HG02885 (cell line): ENCODE data around the gene LRRC32.

ENCODE experiments used
- ATAC-seq: cut with Tn5 transposase; IDR thresholded peaks from one replicate; pipeline ENCODE4 v1.9.1; 2021; ENCODE audit warnings: mild to moderate bottlenecking; ENCODE audit not compliant: unreplicated experiment, poor library complexity

LRRC32 gene

GRCh38 chr11:76682684-76683083, 12.1 kb upstream of the LRRC32 start:
- no peak for ATAC-seq

DNA sequence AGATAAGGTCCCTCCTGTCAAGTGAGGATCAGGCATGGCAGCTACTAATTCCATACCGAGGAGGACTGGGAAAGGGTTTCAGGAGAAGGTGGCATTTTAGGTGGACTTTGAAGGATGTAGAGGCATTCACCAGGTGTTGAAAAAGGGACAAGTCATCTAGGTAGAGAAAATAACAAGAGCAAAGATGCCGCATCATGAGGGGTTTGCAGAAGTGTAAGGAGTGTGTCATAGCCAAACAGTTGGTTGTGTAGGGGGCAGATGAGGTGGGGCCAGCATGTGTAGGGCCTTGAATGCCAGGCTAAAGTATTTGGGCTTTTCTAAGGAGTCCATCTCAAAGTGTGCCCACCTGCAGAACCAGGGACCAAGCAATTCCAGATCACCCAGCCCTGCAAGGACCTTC, 11.6 kb upstream of the LRRC32 start:
- ATAC-seq, result no peak

- no peak for ATAC-seq
Measured at GRCh38 chr11:76680518-76681425, 10.2 kb upstream of the LRRC32 start.

GRCh38 chr11:76678321-76678720, 7.8 kb upstream of the LRRC32 start:
- no peak for ATAC-seq

DNA sequence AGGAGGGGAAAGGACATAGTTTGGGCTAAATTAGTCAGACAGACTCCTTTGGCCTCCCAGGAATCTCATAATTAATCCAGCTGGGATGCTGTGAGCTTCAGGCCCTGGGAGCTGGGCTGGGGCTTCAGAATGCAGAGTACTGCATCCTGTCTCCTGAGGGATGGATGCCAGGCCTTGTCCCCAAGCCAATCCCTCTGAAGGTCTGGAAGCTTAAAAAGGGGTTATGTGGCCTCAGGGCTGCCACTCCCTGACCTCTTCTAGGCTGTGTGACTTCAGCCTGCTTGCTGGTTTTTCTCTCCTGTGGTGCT, 6.9 kb upstream of the LRRC32 start:
- no peak for ATAC-seq

DNA sequence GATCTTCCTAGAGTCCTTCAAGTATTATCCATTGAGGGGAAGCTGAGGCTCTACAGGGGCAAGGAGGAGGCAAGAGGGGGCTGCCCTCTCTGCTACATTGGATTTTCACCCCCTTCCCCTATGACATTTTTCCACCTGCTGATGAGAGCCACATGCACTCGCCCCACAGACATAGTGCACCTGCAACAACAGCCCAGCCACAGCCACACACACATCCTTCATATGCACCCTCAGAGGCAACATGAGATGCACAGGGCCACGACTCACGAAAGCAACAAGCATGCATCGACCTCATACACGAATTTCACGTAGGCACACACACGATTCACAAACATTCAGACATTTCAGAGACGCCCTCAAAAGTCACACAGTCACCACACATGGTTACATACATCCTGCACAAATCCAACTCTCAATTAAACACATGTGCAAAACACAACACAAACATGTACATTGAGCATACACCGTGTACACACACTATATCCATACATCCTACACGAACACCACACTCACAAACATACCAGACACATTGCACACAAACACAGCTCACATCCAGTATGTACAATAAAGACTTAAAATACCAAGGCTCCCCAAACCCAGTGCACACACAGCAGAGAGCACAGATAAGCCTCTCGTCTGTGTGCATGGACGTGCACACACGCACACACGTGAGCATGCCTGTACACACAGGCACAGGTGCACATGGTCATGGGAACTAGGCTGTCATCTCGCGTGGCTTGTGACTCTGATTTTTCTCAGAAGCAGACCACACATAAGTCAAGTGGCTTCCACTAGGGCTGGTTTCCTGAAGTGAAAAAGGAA, 6.3 kb upstream of the LRRC32 start:
- ATAC-seq, result no peak

DNA sequence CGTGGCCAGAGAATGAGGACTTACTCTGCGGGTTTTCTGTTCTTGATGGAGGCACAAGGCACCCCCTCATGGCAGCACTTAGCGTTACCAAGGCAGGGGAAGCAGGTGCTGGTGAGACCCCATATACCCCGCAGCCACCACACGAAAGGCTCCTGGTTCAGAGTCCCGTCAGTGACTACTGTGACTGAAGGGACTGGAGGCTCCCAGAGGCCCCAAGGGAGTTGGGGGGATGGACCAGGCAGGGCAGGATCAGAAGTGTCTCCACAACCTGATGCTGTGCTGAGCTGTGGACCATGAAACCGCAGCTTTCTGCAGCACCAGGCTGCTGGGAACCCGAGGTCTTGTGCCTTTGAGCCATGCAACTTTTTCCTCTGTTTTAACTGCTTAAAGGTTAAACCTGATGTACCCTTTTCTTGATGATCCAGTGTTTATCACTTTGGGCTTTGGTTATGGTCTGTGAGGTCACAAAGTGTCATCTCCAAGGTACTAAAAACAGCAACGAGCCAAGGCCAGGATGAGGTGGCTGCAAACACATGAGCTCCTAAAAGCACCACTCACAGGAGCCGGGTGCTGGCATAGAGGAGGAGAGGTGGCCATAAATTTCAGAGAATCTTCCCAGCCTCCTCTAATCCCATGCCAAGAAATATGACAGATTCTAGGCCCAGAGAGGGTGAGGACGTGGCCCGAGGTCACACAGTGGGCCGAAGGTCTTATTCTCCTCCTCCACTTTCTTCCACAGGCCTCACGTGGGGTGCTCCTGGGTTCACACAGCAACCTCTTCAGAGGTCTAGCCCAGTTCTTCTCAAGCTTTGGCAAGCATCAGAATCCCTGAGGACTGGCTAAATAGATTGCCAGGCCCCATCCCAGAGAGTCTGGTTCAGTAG, 4.2 kb upstream of the LRRC32 start:
- ATAC-seq, result peak; percentile 42

DNA sequence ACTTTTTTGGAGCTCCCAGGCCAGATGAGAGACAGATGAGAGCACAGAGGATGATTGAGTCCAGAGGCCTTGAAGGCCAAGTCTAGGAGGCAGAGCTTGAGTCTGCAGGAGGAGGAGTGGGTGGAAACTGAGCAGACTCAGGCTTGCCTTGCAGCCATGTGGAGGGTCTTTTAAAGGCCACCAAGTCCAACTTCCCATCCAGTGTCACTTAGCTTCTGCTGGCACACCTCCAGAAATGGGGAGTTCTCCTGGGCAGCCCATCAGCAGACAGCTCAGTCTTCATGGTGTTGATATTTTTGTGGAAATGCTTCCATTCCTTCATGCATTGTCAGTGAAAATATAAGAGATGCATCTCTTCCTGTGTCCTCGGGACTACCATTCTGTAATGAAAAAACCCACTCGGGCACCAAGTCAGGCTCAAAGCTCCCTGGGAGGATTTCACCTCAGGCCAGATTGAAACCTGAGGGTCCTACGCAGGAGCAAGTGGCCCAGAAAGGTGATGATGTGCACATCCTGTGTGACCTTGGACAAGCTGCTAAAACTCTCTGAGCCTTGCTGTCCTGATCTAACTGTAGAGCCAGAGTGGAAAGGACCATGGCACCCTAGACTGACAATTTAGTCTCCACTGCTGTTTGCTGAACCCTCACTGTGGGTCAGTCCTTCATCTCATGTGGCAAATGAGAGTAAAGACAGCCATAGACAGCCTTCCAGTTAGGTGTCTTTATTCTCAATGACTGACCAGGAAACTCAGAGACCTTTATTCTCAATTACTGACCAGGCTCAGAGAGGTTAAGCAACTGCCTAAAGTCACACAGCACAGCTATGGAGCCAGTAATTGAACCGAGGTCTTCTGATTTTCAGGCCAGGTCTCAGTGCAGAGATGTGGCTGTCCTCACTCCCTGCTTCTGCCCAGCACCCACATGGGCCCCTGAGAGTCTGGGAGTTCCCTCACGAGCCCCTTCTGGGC, 2.9 kb upstream of the LRRC32 start:
- no peak for ATAC-seq

DNA sequence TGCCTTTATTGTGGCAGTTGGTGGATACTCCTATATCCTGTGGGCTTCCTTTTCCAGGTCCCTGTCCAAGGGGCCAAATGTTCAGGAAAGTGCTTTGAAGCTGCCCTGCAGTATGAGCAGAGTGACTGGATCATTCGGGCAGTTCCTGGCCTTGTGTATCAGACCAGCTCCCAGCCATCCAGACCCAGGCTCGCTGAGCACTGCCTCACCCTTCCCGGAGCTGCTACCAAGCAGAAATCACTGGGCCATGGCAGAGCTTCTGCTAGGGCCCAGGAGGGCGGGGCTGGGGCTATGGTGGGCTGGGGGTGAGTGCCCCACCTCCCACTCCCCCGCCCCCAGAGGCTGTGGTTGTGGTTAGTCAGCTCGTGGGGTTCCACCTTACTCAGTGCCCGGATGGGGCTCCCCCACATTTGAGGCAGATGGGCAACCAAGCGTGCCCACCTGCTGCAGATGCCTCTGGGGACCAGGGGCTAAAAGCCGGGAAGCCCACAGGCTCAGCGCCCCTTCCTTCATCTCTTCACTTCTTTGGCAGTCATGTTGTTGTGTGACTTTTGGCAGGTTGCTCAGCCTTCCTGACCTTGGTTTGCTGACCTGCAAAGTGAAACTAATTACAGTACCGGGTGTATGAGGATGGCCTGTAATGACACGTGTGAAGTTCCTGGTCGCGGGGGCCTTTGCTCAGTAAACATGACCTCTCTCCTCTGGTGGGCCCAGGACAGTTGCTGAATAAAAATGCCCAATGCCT, 2.1 kb upstream of the LRRC32 start:
- peak; percentile 58 for ATAC-seq

GRCh38 chr11:76671626-76672309, 1.2 kb upstream of the LRRC32 start:
- no peak for ATAC-seq

DNA sequence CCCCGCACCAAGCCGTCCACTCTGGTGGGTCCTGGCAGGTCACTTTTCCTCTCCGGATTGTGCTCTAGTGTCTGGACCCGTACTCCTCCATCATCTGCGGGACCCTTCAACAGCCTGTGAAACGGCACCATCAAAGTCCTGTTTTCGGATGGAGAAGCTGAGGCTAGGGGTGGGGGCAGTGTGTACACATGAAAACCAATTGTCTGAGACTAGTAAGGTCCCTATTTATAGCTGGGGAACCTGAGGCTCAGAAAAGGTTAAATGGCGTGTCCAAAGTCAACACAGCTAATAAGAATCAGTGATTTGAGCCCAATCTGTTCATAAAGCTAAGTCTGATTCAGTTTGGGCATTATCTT, 668 bp upstream of the LRRC32 start:
- no peak for ATAC-seq

DNA sequence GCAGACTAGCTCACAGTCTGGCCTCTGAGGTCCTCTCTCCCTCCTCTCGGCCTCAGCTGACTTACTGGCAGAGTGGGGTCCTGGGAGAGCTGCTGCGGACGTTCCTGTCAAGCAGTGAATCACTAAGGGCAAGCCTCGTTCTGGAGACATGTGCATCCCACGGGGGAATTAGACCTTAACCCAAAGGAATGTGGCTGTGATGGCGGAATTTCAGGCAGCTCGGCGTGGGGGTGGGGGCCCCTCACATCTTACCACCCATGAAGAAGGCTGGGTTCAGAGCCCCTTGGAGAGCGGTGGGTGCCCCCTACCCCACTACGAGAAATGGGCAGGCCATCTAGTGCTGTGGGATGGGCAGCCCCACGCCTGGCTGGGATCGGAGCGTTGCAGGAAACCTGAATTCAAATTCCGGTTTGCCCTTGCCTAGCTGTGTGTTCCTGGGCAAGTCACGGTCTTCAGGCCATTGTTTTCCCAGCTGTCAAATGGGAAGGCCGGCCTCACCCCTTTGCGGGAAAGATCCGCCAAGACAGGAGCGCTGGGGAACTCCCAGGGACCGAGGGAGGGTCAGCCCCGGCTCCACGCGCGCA, 554 bp downstream of the LRRC32 start:
- no peak for ATAC-seq

DNA sequence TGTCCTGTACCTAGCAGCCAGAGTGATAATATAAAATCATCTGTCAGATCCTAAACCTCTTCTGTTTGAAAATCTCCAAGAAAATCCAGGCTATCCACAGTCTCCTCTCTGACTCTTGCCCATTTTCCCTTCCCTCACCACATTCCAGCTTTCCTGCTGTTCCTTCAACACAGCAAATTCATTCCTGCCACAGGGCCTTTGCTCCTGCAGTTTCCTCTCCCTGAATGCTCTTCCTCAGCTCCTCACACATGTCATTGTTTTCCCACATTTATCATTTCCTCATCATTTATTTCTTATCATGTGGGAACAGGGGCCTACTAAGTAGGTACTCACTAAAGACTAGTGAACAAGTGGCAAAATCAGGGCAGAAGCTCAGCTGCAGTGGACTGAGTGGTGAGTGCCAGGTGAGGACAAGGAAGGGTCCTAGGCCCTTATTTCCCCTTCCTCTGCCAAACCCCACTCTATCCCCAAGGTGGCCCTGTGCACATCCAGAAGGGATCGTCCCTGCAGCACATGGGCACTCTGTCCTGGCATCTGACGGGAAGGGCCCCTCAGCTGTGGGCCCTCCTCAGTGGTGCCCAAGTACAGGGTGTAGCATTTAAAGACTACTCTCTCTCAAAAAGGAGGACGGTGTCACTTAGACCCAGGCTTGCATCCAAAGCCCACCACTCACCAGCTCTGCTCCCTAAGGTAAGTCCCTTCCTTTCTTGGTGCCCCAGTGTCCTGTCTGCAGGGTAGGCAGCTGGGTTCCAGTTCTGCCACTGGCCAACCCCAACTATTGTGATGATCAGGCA, 2.0 kb downstream of the LRRC32 start:
- no peak for ATAC-seq

DNA sequence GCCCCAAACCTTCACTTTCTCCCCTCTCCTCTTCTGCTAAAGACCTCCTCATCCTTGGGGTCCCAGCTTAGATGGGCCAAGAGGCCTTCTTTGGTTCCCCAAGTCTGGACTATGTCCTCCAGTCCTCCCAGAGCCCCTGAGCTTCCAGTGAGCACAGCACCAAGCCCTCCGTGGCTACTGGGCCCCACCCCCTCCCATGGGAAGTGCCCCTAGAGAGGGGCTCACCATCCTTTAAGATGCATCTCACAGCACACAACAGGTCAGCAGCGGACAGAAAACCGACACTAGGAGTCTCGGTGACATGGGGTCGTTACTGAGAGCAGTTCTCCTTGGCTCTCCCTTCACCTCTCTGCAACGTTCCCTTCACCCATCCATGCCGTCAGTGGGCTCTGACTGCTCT, 2.7 kb downstream of the LRRC32 start:
- ATAC-seq, result no peak

GRCh38 chr11:76667271-76667818, 3.2 kb downstream of the LRRC32 start:
- ATAC-seq, result no peak

DNA sequence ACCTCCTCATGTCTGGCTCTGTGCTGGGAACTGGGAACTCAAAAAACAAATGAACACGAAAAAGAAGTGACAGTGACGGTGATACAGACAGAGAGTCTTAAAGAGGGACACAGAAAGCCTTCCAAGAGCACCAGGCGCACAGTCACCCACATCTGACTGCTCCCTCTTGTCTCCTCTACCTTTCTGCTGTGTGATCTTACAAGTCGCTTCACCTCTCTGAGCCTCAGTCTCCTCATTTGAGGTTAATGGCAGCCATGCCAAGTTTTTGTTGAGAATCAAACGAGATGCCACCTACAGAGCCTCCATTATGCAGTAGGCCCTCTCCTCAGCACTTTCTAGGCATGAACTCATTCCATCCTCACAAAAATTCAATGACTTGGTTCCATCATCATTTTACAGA, 3.7 kb downstream of the LRRC32 start:
- no peak for ATAC-seq

- ATAC-seq, result no peak
Measured at GRCh38 chr11:76666408-76666807, 4.1 kb downstream of the LRRC32 start.
